ENCODE measurements around the gene PUM2. TPM values are rescaled to one million over a fixed set of nuclear protein-coding genes. Genes with fewer than 3 reads are reported as not detected.
A peak's percentile ranks its signal among the peaks of the same experiment; 100 is the strongest.

The PUM2 gene
- total RNA-seq, 4 donors from 2014 or later = 61.2 to 88.3 (median 74.8) TPM

DNA sequence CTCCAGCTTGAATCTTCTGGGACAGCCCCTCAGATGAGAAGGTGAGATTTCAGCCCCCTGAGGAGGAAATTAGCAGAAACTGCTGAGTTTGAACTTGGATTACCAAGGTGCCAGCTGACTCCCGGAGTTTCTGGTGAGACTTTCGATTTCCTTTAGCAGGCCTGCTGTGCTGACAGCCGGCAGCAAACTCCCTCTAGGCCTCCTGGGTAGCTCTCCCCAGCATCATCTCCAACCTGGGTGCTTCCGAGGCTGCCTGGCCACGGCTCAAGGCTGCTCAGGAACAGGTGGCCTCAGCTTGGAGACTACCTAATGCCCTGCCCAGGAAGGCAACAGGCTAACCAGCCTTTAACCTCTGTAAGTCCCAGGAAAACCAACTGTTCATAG, 142.2 kb downstream of the PUM2 start:
- Histone ChIP-seq H3K36me3 (peaks cover 0 to 12% (median 0%) of the 10 kb centered on the region in 3 donors), H3K4me1 (peaks cover 0 to 46% (median 11%) of the 10 kb centered on the region in 4 donors), H3K9me3 (no peaks in the 10 kb centered on the region), H3K4me3 (peak overlapping the region in 1 of 4 donors; percentile 2), H3K27ac (peak overlapping the region in 3 of 4 donors; percentile 50 to 88 (median 67)), H3K27me3 (no peaks in the 10 kb centered on the region)
- TF ChIP-seq POLR2A (IDR thresholded peaks at IDR 0.05) = no peak
- TF ChIP-seq, protein P1, sequence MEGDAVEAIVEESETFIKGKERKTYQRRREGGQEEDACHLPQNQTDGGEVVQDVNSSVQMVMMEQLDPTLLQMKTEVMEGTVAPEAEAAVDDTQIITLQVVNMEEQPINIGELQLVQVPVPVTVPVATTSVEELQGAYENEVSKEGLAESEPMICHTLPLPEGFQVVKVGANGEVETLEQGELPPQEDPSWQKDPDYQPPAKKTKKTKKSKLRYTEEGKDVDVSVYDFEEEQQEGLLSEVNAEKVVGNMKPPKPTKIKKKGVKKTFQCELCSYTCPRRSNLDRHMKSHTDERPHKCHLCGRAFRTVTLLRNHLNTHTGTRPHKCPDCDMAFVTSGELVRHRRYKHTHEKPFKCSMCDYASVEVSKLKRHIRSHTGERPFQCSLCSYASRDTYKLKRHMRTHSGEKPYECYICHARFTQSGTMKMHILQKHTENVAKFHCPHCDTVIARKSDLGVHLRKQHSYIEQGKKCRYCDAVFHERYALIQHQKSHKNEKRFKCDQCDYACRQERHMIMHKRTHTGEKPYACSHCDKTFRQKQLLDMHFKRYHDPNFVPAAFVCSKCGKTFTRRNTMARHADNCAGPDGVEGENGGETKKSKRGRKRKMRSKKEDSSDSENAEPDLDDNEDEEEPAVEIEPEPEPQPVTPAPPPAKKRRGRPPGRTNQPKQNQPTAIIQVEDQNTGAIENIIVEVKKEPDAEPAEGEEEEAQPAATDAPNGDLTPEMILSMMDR (IDR thresholded peaks at IDR 0.05) = no peak
- DNase-seq = no peak

DNA sequence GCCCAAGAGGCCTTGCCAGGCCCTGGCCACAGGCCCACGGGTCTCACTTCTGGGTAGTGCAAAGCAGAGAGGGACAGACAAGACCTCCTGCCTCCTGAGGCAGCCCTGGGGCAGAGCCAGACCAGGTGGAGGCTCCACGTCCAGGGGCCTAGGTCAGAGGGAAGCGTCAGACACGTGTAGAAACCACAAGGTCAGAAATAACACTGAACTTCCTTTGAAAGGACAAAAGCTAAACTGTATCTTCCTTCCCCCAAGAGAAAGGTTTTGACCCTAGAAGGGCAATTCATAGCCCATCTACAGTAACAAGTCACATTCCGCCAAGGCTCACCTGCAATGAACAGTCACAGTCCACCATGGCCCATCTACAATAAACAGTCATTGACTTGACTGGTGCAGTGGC, 143.6 kb downstream of the PUM2 start:
- no peak for TF ChIP-seq POLR2A (IDR thresholded peaks at IDR 0.05)
- TF ChIP-seq, protein P1 (IDR thresholded peaks at IDR 0.05) = no peak
- Histone ChIP-seq H3K4me3 (no peak overlapping the region), H3K27ac (peak overlapping the region in 2 of 4 donors; percentile 67 to 88), H3K4me1 (peaks cover 0 to 34% (median 9%) of the 10 kb centered on the region in 4 donors), H3K9me3 (no peaks in the 10 kb centered on the region), H3K36me3 (peaks cover 0 to 26% (median 0%) of the 10 kb centered on the region in 3 donors), H3K27me3 (no peaks in the 10 kb centered on the region)
- no peak for DNase-seq

DNA sequence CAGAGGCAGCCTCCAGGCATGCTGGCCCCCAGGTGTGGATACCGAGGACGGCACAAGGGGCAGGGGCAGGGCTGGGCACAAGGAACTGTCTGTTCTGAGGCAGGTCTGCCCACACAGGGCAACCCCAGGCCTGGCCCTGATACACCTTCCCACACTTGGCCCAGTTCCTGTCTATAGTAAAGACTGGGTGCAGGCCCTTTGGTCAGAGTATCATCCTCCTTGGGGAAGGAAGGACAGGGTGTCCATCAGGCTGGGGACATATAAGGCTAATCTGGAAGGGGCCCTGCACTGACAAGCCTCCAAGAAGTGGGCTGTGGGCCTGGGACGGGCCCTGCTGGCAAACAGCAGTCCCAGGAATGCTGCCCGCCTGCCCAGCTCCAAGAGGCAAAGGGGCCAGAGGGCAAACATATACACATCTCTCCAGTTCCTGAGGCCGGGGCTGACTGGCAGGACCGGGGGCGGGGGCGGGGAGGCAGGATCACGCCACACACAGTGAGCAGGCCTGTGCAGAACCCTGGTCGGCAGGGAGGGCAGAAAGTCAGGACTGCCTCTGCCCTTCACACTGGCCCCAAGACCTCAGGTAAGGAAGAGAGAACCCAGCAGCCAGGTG, 144.6 kb downstream of the PUM2 start:
- no peaks in the 10 kb centered on the region for H3K9me3 ChIP-seq
- no peaks in the 10 kb centered on the region for H3K27me3 ChIP-seq
- H3K27ac ChIP-seq = peak overlapping the region in 2 of 4 donors; percentile 67 to 88
- DNase-seq = peak in 2 of 3 donors; percentile 67 to 86
- no peak overlapping the region for H3K4me3 ChIP-seq
- peaks cover 0 to 34% (median 9%) of the 10 kb centered on the region in 4 donors for H3K4me1 ChIP-seq
- peak; percentile 17 to 59 for TF ChIP-seq POLR2A (IDR thresholded peaks at IDR 0.05)
- TF ChIP-seq, protein P1 (IDR thresholded peaks at IDR 0.05) = peak in 1 of 6 experiments; percentile 65
- H3K36me3 ChIP-seq = peaks cover 0 to 29% (median 0%) of the 10 kb centered on the region in 3 donors

DNA sequence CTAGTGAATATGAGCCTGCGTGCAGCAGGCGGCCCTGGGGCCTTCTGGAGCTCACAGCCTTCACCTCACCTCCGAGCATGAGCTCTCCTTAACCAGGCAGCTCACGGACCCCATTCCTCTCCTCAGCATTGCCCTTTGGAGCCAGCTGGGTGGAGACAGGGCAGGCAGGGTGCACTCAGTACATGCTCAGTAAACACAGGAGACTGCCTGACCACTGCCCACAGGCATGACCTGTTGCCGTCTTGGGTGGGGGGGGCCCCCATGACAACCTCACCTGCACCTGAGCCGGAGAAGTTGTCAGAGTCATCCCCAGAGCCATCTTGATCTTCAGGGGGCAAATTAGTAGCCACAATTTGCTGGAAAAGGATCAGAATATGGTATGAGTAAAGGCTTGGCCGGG, 145.6 kb downstream of the PUM2 start:
- Histone ChIP-seq H3K27me3 (no peaks in the 10 kb centered on the region), H3K4me3 (no peak overlapping the region), H3K36me3 (peaks cover 0 to 29% (median 0%) of the 10 kb centered on the region in 3 donors), H3K4me1 (peaks cover 0 to 31% (median 9%) of the 10 kb centered on the region in 4 donors), H3K9me3 (no peaks in the 10 kb centered on the region), H3K27ac (peak overlapping the region in 2 of 4 donors; percentile 5 to 88)
- no peak for TF ChIP-seq POLR2A (IDR thresholded peaks at IDR 0.05)
- TF ChIP-seq, protein P1 (IDR thresholded peaks at IDR 0.05) = no peak
- DNase-seq = no peak

DNA sequence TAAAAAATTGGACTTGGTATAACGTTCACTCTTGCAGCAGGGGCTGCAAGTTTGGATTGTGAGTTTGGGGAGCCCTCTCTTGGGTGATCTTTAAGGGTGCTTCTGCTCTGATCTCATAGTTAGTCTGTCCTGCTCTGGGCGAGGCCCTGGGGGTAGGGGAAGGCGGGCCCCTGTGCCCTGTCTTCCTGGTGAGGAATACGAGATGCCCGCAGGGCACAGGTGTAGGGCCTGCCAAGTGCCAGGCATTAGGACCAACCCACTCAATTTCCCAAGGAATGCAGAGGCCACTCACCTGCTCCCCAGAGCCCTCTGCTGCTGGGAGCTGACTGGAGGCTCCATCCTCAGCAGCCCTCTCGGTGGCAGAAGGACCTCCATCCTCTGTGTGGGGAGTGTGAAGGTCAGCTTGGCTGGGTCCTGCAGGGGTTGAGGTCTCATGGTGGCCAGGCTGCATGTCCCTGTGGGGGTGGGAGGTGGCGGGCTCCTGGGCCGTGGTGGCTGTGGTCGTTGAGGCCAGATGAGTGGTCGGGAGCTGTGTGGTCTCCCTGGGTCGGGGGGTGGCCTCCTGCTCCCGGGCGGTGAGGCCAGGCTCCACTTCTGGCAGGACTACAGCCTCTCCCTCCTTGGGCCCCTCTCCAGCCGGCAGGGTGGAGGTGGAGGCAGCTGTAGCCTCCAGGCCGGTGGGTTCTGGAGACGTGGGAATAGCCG, 147.0 kb downstream of the PUM2 start:
- no peak for DNase-seq
- Histone ChIP-seq H3K27ac (peak overlapping the region in 1 of 4 donors; percentile 88), H3K9me3 (no peaks in the 10 kb centered on the region), H3K4me3 (no peak overlapping the region), H3K27me3 (no peaks in the 10 kb centered on the region), H3K4me1 (peaks cover 0 to 31% (median 9%) of the 10 kb centered on the region in 4 donors), H3K36me3 (peaks cover 0 to 29% (median 0%) of the 10 kb centered on the region in 3 donors)
- TF ChIP-seq, protein P1 (IDR thresholded peaks at IDR 0.05) = no peak
- no peak for TF ChIP-seq POLR2A (IDR thresholded peaks at IDR 0.05)
